Gastrocnemius medialis (tissue), 4 donors: Measurements from ENCODE around the gene CCDC182. TPM values are rescaled to one million over a fixed set of nuclear protein-coding genes. Genes with fewer than 3 reads are reported as not detected.

ENCODE experiments used
- ATAC-seq, 2 donors: fragments of 150-250 bp; one replicate each; pipeline ENCODE4 v1.9.1; 2016
- DNase-seq, 2 donors: peaks; one replicate each; pipeline ENCODE4 v3.0.0-alpha.2; 2019
- H3K27ac ChIP-seq, 4 donors: fragments of 200-600 bp; sonication (generic); 1 replicate in 1 of 4; 2 replicates in 3 of 4; pipeline ENCODE4 v1.5.1; 2016 to 2018; ENCODE audit warnings: mild to moderate bottlenecking in 2 of 4, moderate library complexity in 1 of 4
- H3K27me3 ChIP-seq, 3 donors: fragments of 200-600 bp; sonication (generic) in 2 of 3; 1 replicate in 1 of 3; 2 replicates in 2 of 3; pipeline versions ENCODE4 v1.5.1 to v1.6.0; 2016 to 2019; ENCODE audit warnings: mild to moderate bottlenecking in 1 of 3, moderate library complexity in 1 of 3
- H3K36me3 ChIP-seq, 2 donors: fragments of 200-600 bp; sonication (generic) in 1 of 2; one replicate each; pipeline ENCODE4 v1.5.1; 2017 to 2018
- H3K4me1 ChIP-seq, 2 donors: fragments of 200-600 bp; sonication (generic) in 1 of 2; one replicate each; pipeline ENCODE4 v1.5.1; 2016 to 2017; ENCODE audit warnings: mild to moderate bottlenecking in 2 of 2
- H3K4me3 ChIP-seq, 4 donors: fragments of 200-600 bp; sonication (generic) in 3 of 4; 1 replicate in 1 of 4; 2 replicates in 3 of 4; pipeline ENCODE4 v1.5.1; 2016 to 2019; ENCODE audit warnings: mild to moderate bottlenecking in 2 of 4
- H3K9me3 ChIP-seq, 3 donors: fragments of 200-600 bp; sonication (generic) in 2 of 3; 1 replicate in 1 of 3; 2 replicates in 2 of 3; pipeline ENCODE4 v1.5.1; 2016 to 2019
- POLR2A ChIP-seq, 2 donors: fragments of 450-650 bp; IDR thresholded peaks; one replicate each; pipeline ENCODE4 v1.6.1; 2017; ENCODE audit warnings: antibody characterized with exemption in 2 of 2, mild to moderate bottlenecking in 2 of 2, moderate library complexity in 2 of 2
- in situ Hi-C, 4 donors: fragments of 200-750 bp; cut with MboI; loops; one replicate each; pipeline versions ENCODE4 v1.15.0 to v1.8.0; 2017; ENCODE audit warnings: low sequenced_read_pairs in 4 of 4
- intact Hi-C: fragments of 100-400 bp; cut with DNase I; formaldehyde crosslinking; loops from one replicate; pipeline ENCODE4 v1.15.1; 2023; ENCODE audit warnings: low total_unique reads
- total RNA-seq, 4 donors: library from RNA; depleted of rRNA; stranded (reverse); fragments of >200 nt; gene quantifications; one replicate each; pipeline versions ENCODE4 v1.1.0 to v1.2.3, GENCODE V29; 2016
- TF ChIP-seq, protein P1 (sequence below), 5 experiments: fragments of 450-650 bp in 3 of 5; fragments of 200-600 bp in 2 of 5; sonication (generic) in 2 of 5; IDR thresholded peaks in 4 of 5; conservative IDR thresholded peaks in 1 of 5; 1 replicate in 4 of 5; 2 replicates in 1 of 5; pipeline ENCODE4 v1.5.1; 2016 to 2019; ENCODE audit warnings: antibody characterized with exemption in 5 of 5, mild to moderate bottlenecking in 3 of 5, moderate library complexity in 3 of 5

The CCDC182 gene
- total RNA-seq, 4 donors from 2014 or later, result not detected

DNA sequence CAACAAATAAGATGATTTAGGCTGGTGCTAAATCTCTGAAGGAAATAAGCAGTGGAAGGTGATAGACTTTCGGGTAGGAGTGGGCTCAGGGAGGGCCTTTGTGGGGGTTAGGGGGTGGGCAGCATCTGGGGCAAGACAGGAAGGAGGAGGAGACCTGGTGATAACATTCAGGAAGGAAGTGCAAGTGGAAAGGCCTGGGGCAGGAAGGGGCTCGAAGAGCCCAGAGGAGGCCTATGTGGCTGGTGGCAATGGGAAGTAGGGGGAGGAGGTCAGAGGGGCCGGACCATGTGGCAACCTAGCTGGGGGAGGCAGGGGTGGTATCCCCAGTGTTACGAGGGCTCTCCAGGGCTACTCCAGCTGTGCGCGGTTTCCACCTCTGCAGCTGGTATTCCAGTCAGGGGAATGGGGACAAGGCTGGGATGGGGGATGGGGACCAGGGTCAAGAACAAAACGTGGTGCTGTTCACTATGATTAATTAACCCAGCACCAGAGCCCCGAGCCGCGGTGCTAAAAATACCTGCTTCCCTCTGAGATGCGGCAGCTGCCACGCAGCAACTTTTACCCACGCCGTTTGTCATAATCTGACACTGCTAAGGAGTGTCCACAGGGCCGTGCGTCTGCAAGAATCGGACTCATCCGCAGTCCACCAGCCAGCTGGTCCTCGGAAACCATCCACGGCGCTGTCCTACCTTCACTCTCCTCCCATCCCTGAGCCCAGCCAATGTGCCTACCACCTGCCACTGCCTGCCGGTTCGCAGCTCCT is 5.2 kb upstream of the CCDC182 start:
- no peak overlapping the region for H3K27ac ChIP-seq
- ATAC-seq (no peak), DNase-seq (no peak)
- in situ Hi-C loops, result no loop called here
- no peaks in the 10 kb centered on the region for H3K4me1 ChIP-seq
- H3K4me3 ChIP-seq, result no peak overlapping the region
- H3K9me3 ChIP-seq, result no peaks in the 10 kb centered on the region
- TF ChIP-seq, protein P1, sequence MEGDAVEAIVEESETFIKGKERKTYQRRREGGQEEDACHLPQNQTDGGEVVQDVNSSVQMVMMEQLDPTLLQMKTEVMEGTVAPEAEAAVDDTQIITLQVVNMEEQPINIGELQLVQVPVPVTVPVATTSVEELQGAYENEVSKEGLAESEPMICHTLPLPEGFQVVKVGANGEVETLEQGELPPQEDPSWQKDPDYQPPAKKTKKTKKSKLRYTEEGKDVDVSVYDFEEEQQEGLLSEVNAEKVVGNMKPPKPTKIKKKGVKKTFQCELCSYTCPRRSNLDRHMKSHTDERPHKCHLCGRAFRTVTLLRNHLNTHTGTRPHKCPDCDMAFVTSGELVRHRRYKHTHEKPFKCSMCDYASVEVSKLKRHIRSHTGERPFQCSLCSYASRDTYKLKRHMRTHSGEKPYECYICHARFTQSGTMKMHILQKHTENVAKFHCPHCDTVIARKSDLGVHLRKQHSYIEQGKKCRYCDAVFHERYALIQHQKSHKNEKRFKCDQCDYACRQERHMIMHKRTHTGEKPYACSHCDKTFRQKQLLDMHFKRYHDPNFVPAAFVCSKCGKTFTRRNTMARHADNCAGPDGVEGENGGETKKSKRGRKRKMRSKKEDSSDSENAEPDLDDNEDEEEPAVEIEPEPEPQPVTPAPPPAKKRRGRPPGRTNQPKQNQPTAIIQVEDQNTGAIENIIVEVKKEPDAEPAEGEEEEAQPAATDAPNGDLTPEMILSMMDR (IDR thresholded peaks at IDR 0.05 in 4 of 5, conservative IDR thresholded peaks at IDR 0.05 in 1 of 5), result no peak
- TF ChIP-seq POLR2A (IDR thresholded peaks at IDR 0.05), result no peak
- no peaks in the 10 kb centered on the region for H3K27me3 ChIP-seq
- intact Hi-C loops, result no loop called here
- H3K36me3 ChIP-seq, result no peaks in the 10 kb centered on the region

DNA sequence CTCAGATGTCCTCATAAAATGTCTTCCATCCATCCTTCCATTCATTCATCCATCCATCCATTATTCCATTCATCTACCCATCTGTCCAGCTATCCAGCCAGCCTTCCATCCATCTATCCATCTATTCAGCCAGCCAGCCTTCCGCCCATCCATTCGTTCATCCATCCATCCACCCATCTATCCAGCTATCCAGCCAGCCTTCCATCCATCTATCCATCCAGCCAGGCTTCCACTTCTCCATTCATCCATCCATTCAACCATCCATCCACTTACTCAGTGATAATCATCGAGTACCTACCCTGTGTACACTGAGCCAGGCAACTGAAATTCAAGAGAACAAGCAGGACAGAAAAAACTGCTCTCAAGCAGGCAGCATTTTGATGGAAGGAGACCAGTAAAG is 4.6 kb upstream of the CCDC182 start:
- TF ChIP-seq, protein P1 (IDR thresholded peaks at IDR 0.05 in 4 of 5, conservative IDR thresholded peaks at IDR 0.05 in 1 of 5), result no peak
- Histone ChIP-seq H3K27me3 (no peaks in the 10 kb centered on the region), H3K9me3 (no peaks in the 10 kb centered on the region), H3K27ac (no peak overlapping the region), H3K4me1 (no peaks in the 10 kb centered on the region), H3K36me3 (no peaks in the 10 kb centered on the region), H3K4me3 (no peak overlapping the region)
- intact Hi-C loops (no loop called here), in situ Hi-C loops (loop anchor here (5.0 to 25.0 kb wide), 4 partner anchors 512 to 627 kb away; no protein-coding TSS in a partner anchor)
- no peak for DNase-seq
- ATAC-seq, result no peak

DNA sequence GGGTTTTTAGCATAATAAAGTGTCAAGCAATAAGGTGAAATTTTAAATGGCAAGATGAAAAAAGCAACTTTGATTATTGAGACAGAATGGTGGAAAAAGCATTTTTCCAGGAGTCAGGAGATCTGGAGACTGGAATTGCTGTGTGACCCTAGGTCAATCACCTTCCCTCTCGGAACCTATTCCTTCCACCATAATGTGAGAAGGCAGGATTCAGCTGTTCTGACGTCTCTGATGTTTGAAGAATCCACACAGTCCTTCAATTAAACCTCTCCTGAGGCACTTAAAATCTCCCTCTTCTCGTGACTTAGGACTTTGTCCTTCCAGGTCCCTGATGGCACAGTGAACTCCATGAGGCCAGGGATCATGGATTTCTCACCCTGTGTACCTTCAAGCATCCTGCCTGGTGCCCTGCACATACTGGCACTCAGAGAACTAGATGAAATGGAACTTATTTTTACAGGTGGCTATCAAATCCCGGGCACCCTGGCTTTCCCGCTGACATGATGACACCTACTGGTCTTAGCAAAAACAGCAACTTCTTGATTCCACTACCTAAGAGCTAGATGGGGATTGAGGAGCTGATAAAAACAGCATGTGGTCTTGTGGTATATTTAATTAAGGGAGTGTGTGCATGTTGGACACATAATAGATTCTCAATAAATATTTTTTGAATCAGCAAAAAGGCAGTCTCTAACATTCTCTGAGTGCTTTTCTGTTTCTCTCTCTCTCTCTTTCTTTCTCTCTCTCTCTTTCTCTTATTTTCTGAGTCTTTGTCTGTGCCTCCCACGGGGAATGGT is 2.3 kb upstream of the CCDC182 start:
- no peaks in the 10 kb centered on the region for H3K36me3 ChIP-seq
- no peak overlapping the region for H3K27ac ChIP-seq
- DNase-seq (peak in 1 of 2 donors; percentile 24), ATAC-seq (peak; percentile 62 to 87)
- no peaks in the 10 kb centered on the region for H3K4me1 ChIP-seq
- H3K9me3 ChIP-seq, result no peaks in the 10 kb centered on the region
- intact Hi-C loops, result loop anchor here (1.0 kb wide), 2 partner anchors 504 to 616 kb away; no protein-coding TSS in a partner anchor
- in situ Hi-C loops, result loop anchor here (5.0 to 25.0 kb wide), 4 partner anchors 510 to 625 kb away; no protein-coding TSS in a partner anchor
- no peaks in the 10 kb centered on the region for H3K27me3 ChIP-seq
- no peak overlapping the region for H3K4me3 ChIP-seq
- TF ChIP-seq POLR2A (IDR thresholded peaks at IDR 0.05), result no peak
- TF ChIP-seq, protein P1 (IDR thresholded peaks at IDR 0.05 in 4 of 5, conservative IDR thresholded peaks at IDR 0.05 in 1 of 5), result peak; percentile 52 to 76 (median 58)

DNA sequence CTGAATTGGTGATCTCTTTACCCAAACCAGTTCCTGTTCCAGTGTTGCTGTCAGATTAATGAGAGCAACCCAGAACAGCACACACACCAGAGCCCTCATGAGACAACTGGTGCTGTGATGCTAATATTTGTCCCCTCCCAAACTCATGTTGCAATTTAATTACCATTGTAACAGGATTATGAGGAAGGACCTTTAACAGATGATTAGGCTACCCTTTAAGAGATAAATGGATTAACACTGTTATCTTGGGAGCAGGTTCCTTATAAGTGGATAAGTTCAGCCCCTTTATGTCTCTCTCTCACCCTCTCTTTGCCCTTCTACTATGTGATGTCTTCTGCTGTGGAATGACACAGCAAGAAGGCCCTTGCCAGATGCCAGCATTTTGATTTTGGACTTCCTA is 1.1 kb upstream of the CCDC182 start:
- no peaks in the 10 kb centered on the region for H3K9me3 ChIP-seq
- H3K4me3 ChIP-seq, result no peak overlapping the region
- no peak for TF ChIP-seq POLR2A (IDR thresholded peaks at IDR 0.05)
- TF ChIP-seq, protein P1 (IDR thresholded peaks at IDR 0.05 in 4 of 5, conservative IDR thresholded peaks at IDR 0.05 in 1 of 5), result no peak
- H3K36me3 ChIP-seq, result no peaks in the 10 kb centered on the region
- intact Hi-C loops (no loop called here), in situ Hi-C loops (loop anchor here (5.0 to 25.0 kb wide), 4 partner anchors 509 to 624 kb away; no protein-coding TSS in a partner anchor)
- H3K27ac ChIP-seq, result no peak overlapping the region
- ATAC-seq (no peak), DNase-seq (no peak)
- no peaks in the 10 kb centered on the region for H3K4me1 ChIP-seq
- H3K27me3 ChIP-seq, result no peaks in the 10 kb centered on the region
